H9 (cell line): Measurements from ENCODE around the gene FEM1B. TPM values are rescaled to one million over a fixed set of nuclear protein-coding genes. Genes with fewer than 3 reads are reported as not detected.

Experiments
- DNase-seq: peaks from one replicate; pipeline ENCODE4 v3.0.0-alpha.2; 2017
- H2AFZ ChIP-seq: one replicate; pipeline ENCODE4 v1.6.1; 2013; ENCODE audit warnings: mild to moderate bottlenecking, low read length, control low read depth, moderate library complexity
- H2AK5ac ChIP-seq: 2 replicates; pipeline ENCODE4 v1.6.1; 2013; ENCODE audit warnings: low read length, control low read depth, mixed read lengths; ENCODE audit not compliant: insufficient read length
- H2BK120ac ChIP-seq: one replicate; pipeline ENCODE4 v1.6.1; 2013; ENCODE audit warnings: low read depth, mild to moderate bottlenecking, low read length, control low read depth, inconsistent platforms; ENCODE audit not compliant: poor library complexity, severe bottlenecking
- H2BK12ac ChIP-seq: 2 replicates; pipeline ENCODE4 v1.6.1; 2013; ENCODE audit warnings: low read length, control low read depth, mixed read lengths, low read depth; ENCODE audit not compliant: insufficient read length
- H2BK15ac ChIP-seq: 2 replicates; pipeline ENCODE4 v1.6.1; 2013; ENCODE audit warnings: low read depth, low read length, control low read depth
- H2BK20ac ChIP-seq: one replicate; pipeline ENCODE4 v1.6.1; 2013; ENCODE audit warnings: low read depth, mild to moderate bottlenecking, low read length, control low read depth, inconsistent platforms; ENCODE audit not compliant: poor library complexity, severe bottlenecking
- H2BK5ac ChIP-seq: 2 replicates; pipeline ENCODE4 v1.6.1; 2013; ENCODE audit warnings: low read length, control low read depth, mixed read lengths; ENCODE audit not compliant: insufficient read length
- H3K14ac ChIP-seq: 2 replicates; pipeline ENCODE4 v1.6.1; 2013; ENCODE audit warnings: low read length, control low read depth; ENCODE audit not compliant: insufficient read depth
- H3K18ac ChIP-seq: 2 replicates; pipeline ENCODE4 v1.6.1; 2013; ENCODE audit warnings: low read depth, mild to moderate bottlenecking, mixed read lengths, low read length, control low read depth; ENCODE audit not compliant: insufficient read length
- H3K23ac ChIP-seq: 2 replicates; pipeline ENCODE4 v1.6.1; 2013; ENCODE audit warnings: low read length, control low read depth, mixed read lengths, low read depth; ENCODE audit not compliant: insufficient read length
- H3K23me2 ChIP-seq: 2 replicates; pipeline ENCODE4 v1.6.1; 2013; ENCODE audit warnings: low read depth, mild to moderate bottlenecking, mixed read lengths, low read length, control low read depth; ENCODE audit not compliant: insufficient read length, poor library complexity, severe bottlenecking
- H3K27ac ChIP-seq: 2 replicates; pipeline ENCODE4 v1.5.1; 2013; ENCODE audit warnings: low read length, control low read depth, mixed read lengths, low read depth; ENCODE audit not compliant: insufficient read length
- H3K27me3 ChIP-seq: 2 replicates; pipeline ENCODE4 v1.6.1; 2013; ENCODE audit warnings: low read length, control low read depth, inconsistent platforms; ENCODE audit not compliant: insufficient read depth
- H3K4ac ChIP-seq: 2 replicates; pipeline ENCODE4 v1.6.1; 2013; ENCODE audit warnings: low read depth, mild to moderate bottlenecking, control low read depth, inconsistent platforms, low read length, moderate library complexity
- H3K4me1 ChIP-seq: 2 replicates; pipeline ENCODE4 v1.6.1; 2013; ENCODE audit warnings: low read length, control low read depth, inconsistent platforms; ENCODE audit not compliant: insufficient read depth
- H3K4me2 ChIP-seq: 2 replicates; pipeline ENCODE4 v1.6.1; 2013; ENCODE audit warnings: low read length, control low read depth, mixed read lengths; ENCODE audit not compliant: insufficient read length, insufficient read depth
- H3K56ac ChIP-seq: 2 replicates; pipeline ENCODE4 v1.6.1; 2013; ENCODE audit warnings: low read depth, mild to moderate bottlenecking, mixed read lengths, low read length, control low read depth; ENCODE audit not compliant: insufficient read length
- H3K79me1 ChIP-seq: 2 replicates; pipeline ENCODE4 v1.6.1; 2013; ENCODE audit warnings: low read depth, mild to moderate bottlenecking, moderate library complexity, low read length, control low read depth, inconsistent platforms; ENCODE audit not compliant: insufficient read depth, poor library complexity, severe bottlenecking
- H3K79me2 ChIP-seq: 2 replicates; pipeline ENCODE4 v1.6.1; 2013; ENCODE audit warnings: low read length, control low read depth, inconsistent platforms; ENCODE audit not compliant: insufficient read depth
- H3K9ac ChIP-seq: 2 replicates; pipeline ENCODE4 v1.6.1; 2013; ENCODE audit warnings: low read length, control low read depth, mixed read lengths; ENCODE audit not compliant: insufficient read length; ENCODE audit errors: extremely low read depth
- H3K9me3 ChIP-seq: one replicate; pipeline ENCODE4 v1.6.1; 2013; ENCODE audit warnings: low read depth, low read length, inconsistent platforms; ENCODE audit not compliant: control insufficient read depth
- H3T11ph ChIP-seq: one replicate; pipeline ENCODE4 v1.6.1; 2013; ENCODE audit warnings: mild to moderate bottlenecking, low read length, control low read depth, inconsistent platforms
- H4K20me1 ChIP-seq: one replicate; pipeline ENCODE4 v1.6.1; 2013; ENCODE audit not compliant: control insufficient read depth, insufficient read length, insufficient read depth
- H4K5ac ChIP-seq: 2 replicates; pipeline ENCODE4 v1.6.1; 2013; ENCODE audit warnings: low read depth, mild to moderate bottlenecking, mixed read lengths, low read length, control low read depth; ENCODE audit not compliant: insufficient read length
- H4K8ac ChIP-seq: replicated peaks from 2 replicates; pipeline ENCODE4 v1.6.1; 2013; ENCODE audit warnings: low read length, control low read depth, mixed read lengths, low read depth; ENCODE audit not compliant: insufficient read length
- H4K91ac ChIP-seq: 2 replicates; pipeline ENCODE4 v1.6.1; 2013; ENCODE audit warnings: low read depth, mild to moderate bottlenecking, moderate library complexity, mixed read lengths, low read length, control low read depth; ENCODE audit not compliant: insufficient read length
- H3K27ac Mint-ChIP-seq, 3 experiments: 2 replicates in 2 of 3; 3 replicates in 1 of 3; pipeline ENCODE4 v1.8.0; 2020 to 2021; ENCODE audit warnings: mixed read lengths in 3 of 3, mild to moderate bottlenecking in 1 of 3, moderate library complexity in 1 of 3
- H3K27me3 Mint-ChIP-seq: 2 replicates; pipeline ENCODE4 v1.8.0; 2021; ENCODE audit warnings: low read depth, mild to moderate bottlenecking, moderate library complexity, mixed read lengths
- H3K36me3 Mint-ChIP-seq, 3 experiments: 2 replicates in 2 of 3; 3 replicates in 1 of 3; pipeline ENCODE4 v1.8.0; 2020 to 2021; ENCODE audit warnings: low read depth in 3 of 3, mixed read lengths in 3 of 3; ENCODE audit not compliant: insufficient read depth in 1 of 3
- H3K4me1 Mint-ChIP-seq, 2 experiments: 2 replicates each; pipeline ENCODE4 v1.8.0; 2020; ENCODE audit warnings: mixed read lengths in 2 of 2
- H3K4me3 Mint-ChIP-seq, 2 experiments: 2 replicates in 1 of 2; 3 replicates in 1 of 2; pipeline ENCODE4 v1.8.0; 2020 to 2021; ENCODE audit warnings: mild to moderate bottlenecking in 2 of 2, mixed read lengths in 2 of 2, moderate library complexity in 1 of 2
- H3K9me3 Mint-ChIP-seq, 2 experiments: 2 replicates in 1 of 2; 3 replicates in 1 of 2; pipeline ENCODE4 v1.8.0; 2020; ENCODE audit warnings: mild to moderate bottlenecking in 2 of 2, mixed read lengths in 2 of 2, moderate library complexity in 1 of 2
- WGBS: extraction: QIAGEN DNeasy Blood & Tissue Kit; methylation state at CpG from one replicate; pipeline ENCODE4 v1.1.7; 2013; ENCODE audit warnings: missing lambda C conversion rate, low lambda C conversion rate, mixed read lengths; ENCODE audit not compliant: insufficient read length; ENCODE audit errors: extremely low coverage; 5-methylcytosine and 5-hydroxymethylcytosine counted together
- total RNA-seq: library from RNA; stranded (reverse); gene quantifications from 2 replicates; pipeline ENCODE4 v1.2.1, GENCODE V29; 2021
- TF ChIP-seq, protein P1 (sequence below): fragments of 200-600 bp; sonication (generic); conservative IDR thresholded peaks from 3 replicates; pipeline ENCODE4 v1.8.0; 2021; ENCODE audit warnings: antibody characterized with exemption, mild to moderate bottlenecking

The FEM1B gene
- total RNA-seq, 1 experiment from 2014 or later, result 77.9 TPM

DNA sequence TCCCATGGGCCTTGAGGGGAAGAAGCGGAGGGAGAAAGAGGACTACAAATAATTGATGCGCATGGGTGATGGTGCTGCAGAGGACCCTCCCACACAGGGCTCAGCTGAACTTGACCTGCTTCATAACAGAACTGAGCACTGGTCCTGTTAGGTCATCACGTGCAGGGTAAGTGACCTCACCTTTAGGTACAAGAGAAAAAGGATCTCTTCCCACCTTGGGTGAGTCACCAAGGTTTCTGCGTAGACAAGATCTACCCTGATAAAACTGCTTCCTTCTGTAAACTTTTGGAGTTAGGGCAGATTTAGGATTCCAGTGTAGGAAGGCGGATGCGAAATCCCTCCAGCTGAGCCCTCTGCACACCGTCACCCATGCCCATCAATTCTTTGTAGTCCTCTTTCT is 67.1 kb downstream of the FEM1B start:
- Histone ChIP-seq H4K8ac (no peak overlapping the region), H4K91ac (no peak overlapping the region), H3K14ac (no peak overlapping the region), H3K4me2 (no peak overlapping the region), H3K27ac (no peak overlapping the region), H3K18ac (no peak overlapping the region), H3K23ac (no peak overlapping the region), H2BK120ac (no peak overlapping the region), H3K9ac (no peak overlapping the region), H4K5ac (no peak overlapping the region), H2AK5ac (no peak overlapping the region), H3K79me1 (no peaks in the 10 kb centered on the region), H3K23me2 (no peaks in the 10 kb centered on the region), H2BK15ac (no peak overlapping the region), H3K79me2 (no peaks in the 10 kb centered on the region), H3K27me3 (no peaks in the 10 kb centered on the region), H4K20me1 (no peaks in the 10 kb centered on the region), H2BK20ac (no peak overlapping the region), H2BK12ac (no peak overlapping the region), H3K56ac (no peak overlapping the region), H3K9me3 (no peaks in the 10 kb centered on the region), H2AFZ (no peak overlapping the region), H3K4ac (no peak overlapping the region), H3K4me1 (no peaks in the 10 kb centered on the region), H3T11ph (no peak overlapping the region), H2BK5ac (no peak overlapping the region)
- Mint-ChIP-seq H3K27me3 (peaks cover 6% of the 10 kb centered on the region), H3K36me3 (no peaks in the 10 kb centered on the region), H3K27ac (no peak overlapping the region), H3K4me3 (no peak overlapping the region), H3K4me1 (peaks cover 9 to 22% of the 10 kb centered on the region in 2 experiments), H3K9me3 (no peaks in the 10 kb centered on the region)
- TF ChIP-seq, protein P1, sequence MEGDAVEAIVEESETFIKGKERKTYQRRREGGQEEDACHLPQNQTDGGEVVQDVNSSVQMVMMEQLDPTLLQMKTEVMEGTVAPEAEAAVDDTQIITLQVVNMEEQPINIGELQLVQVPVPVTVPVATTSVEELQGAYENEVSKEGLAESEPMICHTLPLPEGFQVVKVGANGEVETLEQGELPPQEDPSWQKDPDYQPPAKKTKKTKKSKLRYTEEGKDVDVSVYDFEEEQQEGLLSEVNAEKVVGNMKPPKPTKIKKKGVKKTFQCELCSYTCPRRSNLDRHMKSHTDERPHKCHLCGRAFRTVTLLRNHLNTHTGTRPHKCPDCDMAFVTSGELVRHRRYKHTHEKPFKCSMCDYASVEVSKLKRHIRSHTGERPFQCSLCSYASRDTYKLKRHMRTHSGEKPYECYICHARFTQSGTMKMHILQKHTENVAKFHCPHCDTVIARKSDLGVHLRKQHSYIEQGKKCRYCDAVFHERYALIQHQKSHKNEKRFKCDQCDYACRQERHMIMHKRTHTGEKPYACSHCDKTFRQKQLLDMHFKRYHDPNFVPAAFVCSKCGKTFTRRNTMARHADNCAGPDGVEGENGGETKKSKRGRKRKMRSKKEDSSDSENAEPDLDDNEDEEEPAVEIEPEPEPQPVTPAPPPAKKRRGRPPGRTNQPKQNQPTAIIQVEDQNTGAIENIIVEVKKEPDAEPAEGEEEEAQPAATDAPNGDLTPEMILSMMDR, result no peak
- no CpG with 5 or more reads among the region's 7 CpGs for WGBS
- DNase-seq, result no peak

Other genes starting within 250 kb of the FEM1B start
- 29.4 and 31.1 TPM in 2 replicates for gene PIAS1, start 223.4 kb upstream of the FEM1B start, total RNA-seq
- 8.2 and 11.8 TPM in 2 replicates for gene CALML4, start 72.4 kb upstream of the FEM1B start, total RNA-seq
- 68.7 and 71.9 TPM in 2 replicates for gene CLN6, start 48.0 kb upstream of the FEM1B start, total RNA-seq
- 0.07 TPM in 1 of 2 replicates, not detected in the other for gene ITGA11, start 154.4 kb downstream of the FEM1B start, total RNA-seq